MV-4-11 (cell line): ENCODE results near the gene ASB13.
"Not testable (repeated sequence)": the region's sequence is repeated elsewhere in the genome, so short reads cannot be mapped to it uniquely, and the experiment has no call there.

ENCODE experiments used
- DNase-seq: peaks from one replicate; lab custom pipeline; 2025; lab: John Stamatoyannopoulos, UW

The ASB13 gene

GRCh38 chr10:5623081-5623748 is 43.2 kb downstream of the ASB13 start:
- peak; percentile 61 for DNase-seq

GRCh38 chr10:5622186-5622960 is 44.0 kb downstream of the ASB13 start:
- DNase-seq = no peak

- DNase-seq = not testable (repeated sequence)
These were observed 45.0 kb downstream of the ASB13 start for GRCh38 chr10:5621371-5621770.

- DNase-seq = no peak
These were observed 45.4 kb downstream of the ASB13 start for GRCh38 chr10:5620966-5621365.

GRCh38 chr10:5620223-5620721 is 46.1 kb downstream of the ASB13 start:
- DNase-seq = no peak

GRCh38 chr10:5619362-5620211 is 46.8 kb downstream of the ASB13 start:
- DNase-seq = no peak

- DNase-seq = no peak
These were observed 47.6 kb downstream of the ASB13 start for GRCh38 chr10:5618829-5619228.

GRCh38 chr10:5618042-5618441 is 48.4 kb downstream of the ASB13 start:
- DNase-seq = no peak

GRCh38 chr10:5617521-5617920 is 48.9 kb downstream of the ASB13 start:
- DNase-seq = no peak

GRCh38 chr10:5616836-5617235 is 49.6 kb downstream of the ASB13 start:
- no peak for DNase-seq

- DNase-seq = no peak
These were observed 50.3 kb downstream of the ASB13 start for GRCh38 chr10:5616046-5616445.

GRCh38 chr10:5615316-5615715 is 51.1 kb downstream of the ASB13 start:
- no peak for DNase-seq

GRCh38 chr10:5614155-5614721 is 52.2 kb downstream of the ASB13 start:
- DNase-seq = no peak

- DNase-seq = no peak
These were observed 52.8 kb downstream of the ASB13 start for GRCh38 chr10:5613481-5614154.

- no peak for DNase-seq
These were observed 54.3 kb downstream of the ASB13 start for GRCh38 chr10:5611899-5612680.

- no peak for DNase-seq
These were observed 56.3 kb downstream of the ASB13 start for GRCh38 chr10:5609952-5610616.

- DNase-seq = no peak
These were observed 57.7 kb downstream of the ASB13 start for GRCh38 chr10:5608608-5609220.

GRCh38 chr10:5607594-5607993 is 58.8 kb downstream of the ASB13 start:
- DNase-seq = no peak

- DNase-seq = no peak
These were observed 59.5 kb downstream of the ASB13 start for GRCh38 chr10:5606864-5607263.

GRCh38 chr10:5606321-5606720 is 60.1 kb downstream of the ASB13 start:
- DNase-seq = no peak
